Activated CD8-positive, alpha-beta T cell treated with anti-CD3 and anti-CD28 coated beads for 36 hours (primary cell): ENCODE data around the gene GTPBP10. TPM values are rescaled to one million over a fixed set of nuclear protein-coding genes. Genes with fewer than 3 reads are reported as not detected.

Experiments
- ATAC-seq: fragments of 200-7000 bp; cut with Tn5 transposase; one replicate; pipeline ENCODE4 v1.10.0; 2021; ENCODE audit warnings: mild to moderate bottlenecking, moderate library complexity
- CTCF ChIA-PET: fragments of 350-600 bp; sonication (Branson Sonifier 250); formaldehyde crosslinking; loops from one replicate; lab custom pipeline; 2021; ENCODE audit warnings: antibody characterized with exemption; lab: Charles Lee
- POLR2A ChIA-PET: fragments of 350-600 bp; sonication (Branson Sonifier 250); formaldehyde crosslinking; loops from one replicate; lab custom pipeline; 2021; ENCODE audit warnings: antibody characterized with exemption; lab: Charles Lee
- DNase-seq: peaks from one replicate; pipeline ENCODE4 v3.0.0-alpha.2; 2020
- H3K27ac Mint-ChIP-seq: one replicate; pipeline ENCODE4 v1.8.0; 2021; ENCODE audit warnings: mild to moderate bottlenecking, mixed read lengths
- H3K27me3 Mint-ChIP-seq: one replicate; pipeline ENCODE4 v1.8.0; 2021; ENCODE audit warnings: mixed read lengths
- H3K36me3 Mint-ChIP-seq: one replicate; pipeline ENCODE4 v1.8.0; 2021; ENCODE audit warnings: low read depth, mixed read lengths
- H3K4me1 Mint-ChIP-seq: one replicate; pipeline ENCODE4 v1.8.0; 2021; ENCODE audit warnings: low read depth, mixed read lengths
- H3K4me3 Mint-ChIP-seq: one replicate; pipeline ENCODE4 v1.8.0; 2021; ENCODE audit warnings: mild to moderate bottlenecking, moderate library complexity, mixed read lengths
- H3K9me3 Mint-ChIP-seq: one replicate; pipeline ENCODE4 v1.8.0; 2021; ENCODE audit warnings: mixed read lengths
- CTCF ChIP-seq: fragments of 200-600 bp; IDR thresholded peaks from one replicate; pipeline ENCODE4 v1.8.0; 2022; ENCODE audit warnings: antibody characterized with exemption, mild to moderate bottlenecking
- intact Hi-C: fragments of 100-400 bp; cut with micrococcal nuclease; formaldehyde crosslinking; loops from one replicate; pipeline ENCODE4 v1.10.0; 2022
- total RNA-seq, 2 experiments: library from RNA; stranded (reverse); gene quantifications; one replicate each; pipeline ENCODE4 v1.2.3, GENCODE V29; 2021

The GTPBP10 gene
- total RNA-seq, 2 experiments from 2014 or later: 47.9 to 48.1 TPM

DNA sequence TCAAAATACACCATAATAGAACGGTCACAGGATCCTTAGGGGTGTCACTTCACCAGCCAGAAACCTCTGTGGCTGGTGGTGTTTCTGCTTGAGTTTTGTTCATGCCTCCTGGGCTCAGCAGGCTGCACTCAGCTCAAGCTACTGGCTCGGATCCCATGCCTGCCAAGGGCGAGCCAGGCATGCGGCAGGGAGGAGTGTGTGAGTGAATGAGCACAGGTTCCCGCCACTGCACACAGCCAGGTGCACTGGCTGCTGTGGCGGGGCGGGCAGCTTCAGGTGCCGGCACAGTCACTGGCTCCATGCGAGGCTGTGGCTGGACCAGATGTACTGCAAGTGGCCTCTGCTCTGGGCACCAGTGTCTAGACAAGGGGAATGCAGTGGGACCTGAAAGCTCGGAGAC, 86.2 kb downstream of the GTPBP10 start:
- ChIA-PET CTCF (interaction anchor here (1.1 to 2.8 kb wide), 2 partner anchors 10 to 279 kb away, joined by 3 to 14 read pairs; partner anchors contain the start of gene STEAP1), POLR2A (no interaction called here)
- TF ChIP-seq CTCF: no peak

DNA sequence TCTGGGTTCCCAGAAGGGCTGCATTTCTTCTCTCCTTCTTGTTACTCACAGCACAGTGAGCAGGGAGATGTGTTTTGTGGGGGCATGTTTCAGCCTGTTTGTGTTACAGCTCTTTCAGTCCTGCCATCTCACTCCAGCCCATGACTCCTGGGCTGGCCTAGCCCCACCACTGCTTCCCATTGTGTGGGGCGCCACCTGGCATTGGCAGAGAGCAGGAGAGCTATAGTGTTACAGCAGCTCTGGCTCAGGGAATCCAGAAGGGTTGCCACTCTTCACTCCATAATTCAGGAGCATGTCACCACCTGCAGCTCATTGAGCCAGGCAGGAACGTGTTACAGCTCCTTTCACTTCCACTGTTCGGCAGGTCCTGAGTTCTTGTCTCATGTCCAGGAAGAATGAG, 86.7 kb downstream of the GTPBP10 start:
- no peaks in the 10 kb centered on the region for H3K36me3 Mint-ChIP-seq
- no peaks in the 10 kb centered on the region for H3K4me1 Mint-ChIP-seq
- no peak overlapping the region for H3K27ac Mint-ChIP-seq
- POLR2A ChIA-PET: no interaction called here
- DNase-seq: no peak
- H3K4me3 Mint-ChIP-seq: no peak overlapping the region
- CTCF ChIA-PET: interaction anchor here (2.8 kb wide), 1 partner anchor 280 kb away, joined by 14 read pairs; the partner anchor contains the start of gene STEAP1
- peaks cover 17% of the 10 kb centered on the region for H3K27me3 Mint-ChIP-seq
- intact Hi-C loops: no loop called here
- no peaks in the 10 kb centered on the region for H3K9me3 Mint-ChIP-seq
- ATAC-seq: no peak
- TF ChIP-seq CTCF: no peak

More for the DNA sequence above, 86.2 kb downstream of the GTPBP10 start:
- Mint-ChIP-seq H3K4me3 (no peak overlapping the region), H3K9me3 (no peaks in the 10 kb centered on the region), H3K36me3 (no peaks in the 10 kb centered on the region), H3K27ac (no peak overlapping the region), H3K4me1 (no peaks in the 10 kb centered on the region), H3K27me3 (peaks cover 16% of the 10 kb centered on the region)
- no peak for ATAC-seq
- intact Hi-C loops: no loop called here
- DNase-seq: no peak

Other genes starting within 250 kb of the GTPBP10 start
- gene STEAP1, start 192.2 kb upstream of the GTPBP10 start, total RNA-seq: under 1 TPM; 0.27 to 0.51 TPM
- not detected for gene STEAP2, start 135.0 kb upstream of the GTPBP10 start, total RNA-seq
- under 1 TPM; 0.07 to 0.69 TPM for gene CFAP69, start 101.5 kb upstream of the GTPBP10 start, total RNA-seq
- not detected for gene FAM237B, start 25.4 kb upstream of the GTPBP10 start, total RNA-seq
- gene CLDN12, start 56.7 kb downstream of the GTPBP10 start, total RNA-seq: 1 to 10 TPM; 3.9 to 4.3 TPM
- gene PTTG1IP2, start 122.9 kb downstream of the GTPBP10 start, total RNA-seq: not detected
- under 1 TPM; 0.05 to 0.27 TPM for gene CDK14, start 249.6 kb downstream of the GTPBP10 start, total RNA-seq